HEK293 (cell line): Measurements from ENCODE around the gene AGTR1.

Experiments
- CTCF ChIP-seq: fragments of 450-650 bp; formaldehyde crosslinking; IDR thresholded peaks from 2 replicates; pipeline ENCODE4 v1.5.1; 2016; ENCODE audit warnings: missing biosample characterization, missing genetic modification characterization
- ZBTB20 ChIP-seq: fragments of 450-650 bp; formaldehyde crosslinking; IDR thresholded peaks from 2 replicates; pipeline ENCODE4 v1.5.1; 2016; ENCODE audit warnings: missing biosample characterization, missing genetic modification characterization
- ZNF274 ChIP-seq, 2 experiments: fragments of 200-500 bp in 1 of 2; fragments of 450-650 bp in 1 of 2; sonication (Bioruptor generic) in 1 of 2; formaldehyde crosslinking in 1 of 2; IDR thresholded peaks; 2 replicates each; pipeline versions ENCODE4 v1.5.1 to v1.6.1; 2014 to 2016; ENCODE audit warnings: borderline replicate concordance in 1 of 2, inconsistent platforms in 1 of 2, low read length in 1 of 2, missing biosample characterization in 1 of 2, missing genetic modification characterization in 1 of 2
- ZNF658 ChIP-seq: fragments of 450-650 bp; formaldehyde crosslinking; IDR thresholded peaks from 2 replicates; pipeline ENCODE4; 2016; ENCODE audit warnings: missing biosample characterization, missing genetic modification characterization

- no peak for TF ChIP-seq CTCF
- no peak for TF ChIP-seq ZBTB20 (tag by site-specific recombination)
- no peak for TF ChIP-seq ZNF274 (IDR thresholded peaks at IDR 0.05; ENCODE audit: low read length)
- TF ChIP-seq ZNF274 (tag by site-specific recombination; IDR thresholded peaks at IDR 0.05; ENCODE audit: borderline replicate concordance), result no peak
- no peak for TF ChIP-seq ZNF658 (tag by site-specific recombination)
These were observed 14.4 kb downstream of the AGTR1 start for GRCh38 chr3:148711981-148712666.
